HG02938 (cell line): ENCODE data around the gene XKR7.

ENCODE experiments used
- ATAC-seq: cut with Tn5 transposase; IDR thresholded peaks from one replicate; pipeline ENCODE4 v1.9.1; 2021; ENCODE audit warnings: mild to moderate bottlenecking, moderate library complexity; ENCODE audit not compliant: unreplicated experiment

The XKR7 gene

DNA sequence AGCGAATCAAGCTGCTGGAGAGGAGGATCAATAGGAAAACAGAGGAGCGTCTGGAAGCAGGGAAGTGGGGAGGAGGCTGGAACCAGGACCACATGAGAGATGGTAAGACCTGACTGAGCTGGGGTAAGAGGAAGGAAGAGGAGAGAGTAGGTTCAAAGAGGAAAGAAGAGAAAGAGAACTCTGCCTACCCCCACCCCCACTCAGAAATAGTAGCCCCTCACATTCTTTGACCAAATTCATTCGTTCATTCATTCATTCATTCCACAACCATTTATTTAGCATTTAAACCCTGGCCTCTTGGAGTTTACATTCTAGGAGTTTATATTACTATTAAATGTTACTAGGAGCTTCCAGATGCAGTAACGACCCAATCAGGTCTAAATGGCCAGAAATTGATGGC, 68.3 kb downstream of the XKR7 start:
- ATAC-seq, result no peak

DNA sequence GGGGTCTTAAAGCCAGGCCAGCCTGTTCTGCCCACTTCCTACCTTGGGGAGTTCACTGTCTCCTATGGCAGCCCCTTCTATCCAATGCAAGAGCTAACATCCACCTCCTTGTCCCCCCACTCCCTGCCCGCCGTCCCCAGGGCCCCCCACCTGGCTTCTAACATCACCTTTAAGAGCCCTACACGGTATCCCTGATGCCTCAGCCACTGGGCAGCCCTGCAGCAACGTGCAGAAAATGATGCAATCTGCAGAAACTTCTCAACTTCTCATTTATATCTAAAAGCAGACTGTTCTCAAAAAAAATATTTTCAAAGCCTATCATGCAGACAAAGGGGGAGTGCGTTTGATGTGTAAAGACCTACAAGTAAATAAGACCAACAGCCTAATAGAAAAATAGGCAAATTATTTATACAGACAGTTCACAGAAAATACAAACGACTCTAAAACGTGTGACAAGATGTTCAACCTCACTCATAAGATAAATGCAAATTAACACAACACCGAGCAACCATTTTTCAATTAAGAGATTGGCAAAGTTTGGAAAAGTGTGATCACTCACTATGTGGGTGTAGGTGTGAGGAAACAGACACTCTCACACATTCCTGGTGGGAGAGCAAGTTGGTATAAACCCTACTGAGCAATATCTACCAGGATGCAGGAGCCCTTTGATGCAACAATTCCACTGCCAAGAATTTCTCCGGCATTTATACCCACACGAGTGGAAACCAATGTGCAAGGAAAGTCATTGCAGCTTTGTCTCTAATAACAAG, 69.0 kb downstream of the XKR7 start:
- ATAC-seq, result no peak

DNA sequence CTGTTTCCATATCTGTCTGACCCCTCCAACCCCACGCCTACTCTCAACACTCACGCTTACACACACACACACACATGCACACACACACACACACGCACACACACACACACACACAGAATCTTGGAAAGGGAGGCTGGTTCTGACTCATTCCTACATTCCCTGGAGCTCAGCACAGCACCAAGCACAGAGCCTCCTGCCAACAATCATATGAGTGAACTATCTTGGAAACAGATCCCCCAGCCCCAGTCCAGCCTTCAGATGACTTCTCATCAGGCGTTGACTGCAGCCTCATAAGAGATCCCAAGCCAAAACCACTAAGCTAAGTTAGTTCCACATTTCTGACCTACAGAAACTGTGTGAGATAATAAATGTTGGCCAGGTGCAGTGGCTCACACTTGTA, 70.0 kb downstream of the XKR7 start:
- ATAC-seq, result no peak

- no peak for ATAC-seq
Measured at GRCh38 chr20:32040142-32040953, 72.4 kb downstream of the XKR7 start.

DNA sequence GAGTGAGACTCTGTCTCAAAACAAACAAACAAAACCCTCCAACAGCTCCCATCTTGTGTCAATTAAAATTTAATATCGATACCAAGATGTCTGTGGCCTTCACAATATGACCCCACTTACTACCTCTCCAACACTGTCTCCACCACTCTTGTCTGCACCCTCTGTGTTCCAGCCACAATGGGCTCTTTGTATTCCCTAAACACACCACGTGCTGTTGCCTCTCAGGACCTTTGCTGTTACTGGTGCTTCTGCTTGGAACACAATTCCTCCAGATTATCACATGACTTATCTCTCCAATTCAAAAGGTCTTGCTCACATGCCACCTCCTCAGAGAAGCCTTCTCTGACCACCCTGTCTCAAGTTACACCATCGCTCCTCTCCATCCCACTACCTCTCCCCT, 78.0 kb downstream of the XKR7 start:
- no peak for ATAC-seq

DNA sequence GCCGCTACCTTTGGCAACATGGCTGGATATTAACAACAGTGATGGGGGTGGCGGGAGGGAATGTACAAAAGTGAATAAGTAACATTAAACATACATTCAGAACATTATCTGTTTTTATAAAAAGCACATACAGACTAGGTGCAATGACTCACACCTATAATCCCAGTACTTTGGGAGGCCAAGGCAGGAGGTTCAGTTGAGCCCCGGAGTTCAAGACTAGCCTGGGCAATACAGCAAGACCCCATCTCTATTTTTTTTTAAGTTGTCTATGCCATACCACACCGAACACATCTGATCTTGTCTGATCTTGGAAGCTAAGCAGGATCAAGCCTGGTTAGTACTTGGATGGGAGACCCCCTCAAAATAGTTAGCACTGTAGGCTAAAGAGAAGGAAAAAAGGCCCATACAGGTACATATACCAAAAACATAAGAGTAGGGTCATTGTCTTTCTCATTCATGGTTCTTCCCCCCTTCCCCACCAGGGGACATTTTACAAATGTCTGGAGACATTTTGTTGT, 82.4 kb downstream of the XKR7 start:
- no peak for ATAC-seq

- ATAC-seq, result no peak
Measured at GRCh38 chr20:32050851-32051556, 83.1 kb downstream of the XKR7 start.

DNA sequence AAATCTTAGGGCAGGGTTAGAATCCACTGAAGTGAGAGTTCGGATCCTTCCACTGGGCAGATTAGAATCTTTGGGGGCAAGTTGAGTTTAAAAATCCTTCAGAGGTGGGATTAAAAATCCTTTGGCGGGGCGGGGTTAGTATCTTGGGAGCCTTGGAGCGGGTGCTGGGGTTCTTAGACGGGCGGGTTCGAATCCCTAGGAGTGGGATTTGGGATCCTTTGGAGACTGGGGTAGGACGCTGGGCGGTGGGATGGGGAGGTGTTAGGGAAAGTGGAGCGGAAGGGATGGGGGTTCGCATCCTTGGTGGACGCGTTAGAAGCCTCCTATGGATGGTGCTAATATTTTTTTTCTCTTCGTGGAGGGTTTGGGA, 83.8 kb downstream of the XKR7 start:
- no peak for ATAC-seq

DNA sequence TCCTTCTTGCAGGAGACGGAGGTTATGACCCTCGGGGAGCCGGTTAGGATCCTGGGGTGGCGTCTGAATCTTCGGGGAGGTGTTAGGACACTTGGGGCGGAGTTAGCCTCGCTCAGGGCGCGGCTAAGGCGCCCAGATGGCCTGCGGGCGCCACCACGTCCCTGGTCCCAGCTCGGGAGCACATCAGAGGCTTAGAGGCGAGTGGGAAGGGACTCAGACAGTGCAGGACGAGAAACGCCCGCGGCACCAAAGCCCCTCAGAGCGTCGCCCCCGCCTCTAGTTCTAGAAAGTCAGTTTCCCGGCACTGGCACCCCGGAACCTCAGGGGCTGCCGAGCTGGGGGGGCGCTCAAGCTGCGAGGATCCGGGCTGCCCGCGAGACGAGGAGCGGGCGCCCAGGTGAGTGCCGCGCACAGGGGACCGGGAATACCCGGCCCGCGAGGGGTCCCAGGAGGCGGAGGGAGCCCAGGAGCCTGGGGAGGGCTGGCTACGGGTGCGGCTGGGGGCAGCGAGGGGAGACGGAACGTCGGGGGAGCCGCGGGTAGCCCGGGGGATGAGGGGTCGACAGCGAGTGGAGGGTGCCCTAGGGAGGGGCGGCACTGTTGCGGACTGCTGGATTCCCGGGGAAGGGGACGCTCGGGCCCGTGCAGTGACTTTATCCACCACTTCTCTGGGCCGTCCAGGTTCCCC, 84.3 kb downstream of the XKR7 start, which contains the start of gene HCK:
TSS of gene HCK (plus strand) at position 153 of the 688 bp plus-strand sequence.
- no peak for ATAC-seq

GRCh38 chr20:32052778-32053362, 84.9 kb downstream of the XKR7 start:
- ATAC-seq, result no peak
